Psoas muscle (tissue), 8 donors: ENCODE results near the gene BMPR1A. TPM values are rescaled to one million over a fixed set of nuclear protein-coding genes. Genes with fewer than 3 reads are reported as not detected.
A peak's percentile ranks its signal among the peaks of the same experiment; 100 is the strongest.

Experiments
- ATAC-seq, 4 donors: fragments of 200-7000 bp; cut with Tn5 transposase; one replicate each; pipeline ENCODE4 v1.9.1; 2020; ENCODE audit warnings: moderate library complexity in 3 of 4, mild to moderate bottlenecking in 2 of 4
- DNase-seq, 2 donors: peaks; one replicate each; pipeline ENCODE4 v3.0.0-alpha.2; 2020
- H3K27ac ChIP-seq: fragments of 200-600 bp; one replicate; pipeline ENCODE4 v1.8.0; 2022
- H3K27me3 ChIP-seq, 3 donors: fragments of 200-600 bp in 1 of 3; one replicate each; pipeline versions ENCODE4 v1.6.1 to v1.8.0; 2013 to 2022; ENCODE audit warnings: low read length in 2 of 3, mild to moderate bottlenecking in 2 of 3, moderate library complexity in 1 of 3; ENCODE audit not compliant: insufficient read depth in 3 of 3
- H3K36me3 ChIP-seq, 2 donors: fragments of 200-600 bp in 1 of 2; one replicate each; pipeline versions ENCODE4 v1.6.1 to v1.8.0; 2013 to 2022; ENCODE audit warnings: low read depth in 1 of 2, mild to moderate bottlenecking in 1 of 2, moderate library complexity in 1 of 2; ENCODE audit not compliant: insufficient read depth in 1 of 2
- H3K4me1 ChIP-seq: fragments of 200-600 bp; one replicate; pipeline ENCODE4 v1.8.0; 2022
- H3K4me3 ChIP-seq: fragments of 200-600 bp; one replicate; pipeline ENCODE4 v1.8.0; 2022; ENCODE audit warnings: mild to moderate bottlenecking
- H3K9me3 ChIP-seq: fragments of 200-600 bp; one replicate; pipeline ENCODE4 v1.8.0; 2022
- WGBS, 3 donors: extraction: QIAGEN DNeasy Blood & Tissue Kit; methylation state at CpG; one replicate each; pipeline versions ENCODE4 v1.1.6 to v1.1.7; 2013; 5-methylcytosine and 5-hydroxymethylcytosine counted together
- intact Hi-C, 2 donors: fragments of 100-400 bp; cut with DNase I; formaldehyde crosslinking; loops; one replicate each; pipeline versions ENCODE4 v1.11.0 to v1.14.2; 2022
- polyA plus RNA-seq, 3 donors: library from polyadenylated mRNA; stranded (reverse); fragments of 200-250 nt; gene quantifications; one replicate each; pipeline ENCODE4 v1.2.3, GENCODE V29; 2013
- total RNA-seq, 4 donors: library from RNA; stranded (reverse); fragmentation: NEBNext Ultra II Directional in 2 of 4; extraction: Animal tissue kit (Norgen Biotek cat#: 25700) in 2 of 4; gene quantifications; one replicate each; pipeline versions ENCODE4 v1.2.1 to v1.2.4, GENCODE V29; 2021 to 2023
- TF ChIP-seq, protein P1 (sequence below): fragments of 200-600 bp; IDR thresholded peaks from one replicate; pipeline ENCODE4 v1.8.0; 2022; ENCODE audit warnings: antibody characterized with exemption
- donor health status: healthy with polysubstance abuse.
- donor health status: DM: no; HTN: no; CAD: no; lungs with moderate emphysema.
- donor health status: Bipolar disorder and iron deficiency.
- donor health status: healthy.
- donor health status: DM: yes; HTN: yes; CAD: no.
- donor health status: DM: no; HTN: no; CAD: no.
- donor health status: DM: no; HTN: no; CAD: no.
- donor health status: DM: yes; HTN: yes; CAD: no.

The BMPR1A gene
- total and polyA plus RNA-seq, 7 donors = 4.6 to 30.0 (median 22.7) TPM

DNA sequence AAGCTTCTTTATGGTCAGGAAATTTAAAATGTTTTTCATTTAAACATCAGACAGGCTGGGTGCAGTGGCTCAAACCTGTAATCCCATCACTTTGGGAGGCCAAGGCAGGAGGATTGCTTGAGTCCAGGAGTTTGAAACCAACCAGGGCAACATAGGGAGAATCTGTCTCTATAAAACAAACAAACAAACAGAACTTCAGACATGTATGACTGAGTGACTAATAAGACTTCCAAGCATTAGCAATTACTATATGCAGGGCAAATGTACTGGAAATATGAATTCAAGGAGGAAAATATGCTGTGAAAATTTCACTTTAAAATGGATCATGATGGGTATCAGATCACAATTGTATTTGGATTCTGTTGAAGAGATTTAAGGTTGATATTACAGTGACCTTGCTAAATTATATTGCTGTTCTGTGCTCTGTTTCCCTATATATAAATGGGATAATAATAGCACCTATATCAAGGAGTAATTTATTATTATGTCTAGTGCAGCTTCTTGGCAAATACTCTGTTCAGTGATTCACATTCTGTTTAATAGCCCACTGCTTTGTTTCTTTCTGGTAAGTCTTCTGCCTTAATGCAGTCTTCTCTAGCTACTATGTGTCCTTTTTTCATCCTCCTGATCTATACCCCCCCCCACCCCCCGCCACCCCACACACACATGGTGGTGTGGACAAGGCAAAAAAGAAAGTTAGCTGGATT lies 36.2 kb downstream of the BMPR1A start:
- Histone ChIP-seq H3K4me1 (peaks cover 19% of the 10 kb centered on the region), H3K27me3 (no peaks in the 10 kb centered on the region), H3K36me3 (no peaks in the 10 kb centered on the region), H3K27ac (no peak overlapping the region), H3K4me3 (no peak overlapping the region), H3K9me3 (no peaks in the 10 kb centered on the region)
- intact Hi-C loops = no loop called here
- no peak for DNase-seq
- WGBS, 3 donors = 96 to 100% (median 96%) methylated on average over 1 of the region's 1 CpG
- ATAC-seq = peak in 1 of 4 donors; percentile 57
- TF ChIP-seq, protein P1, sequence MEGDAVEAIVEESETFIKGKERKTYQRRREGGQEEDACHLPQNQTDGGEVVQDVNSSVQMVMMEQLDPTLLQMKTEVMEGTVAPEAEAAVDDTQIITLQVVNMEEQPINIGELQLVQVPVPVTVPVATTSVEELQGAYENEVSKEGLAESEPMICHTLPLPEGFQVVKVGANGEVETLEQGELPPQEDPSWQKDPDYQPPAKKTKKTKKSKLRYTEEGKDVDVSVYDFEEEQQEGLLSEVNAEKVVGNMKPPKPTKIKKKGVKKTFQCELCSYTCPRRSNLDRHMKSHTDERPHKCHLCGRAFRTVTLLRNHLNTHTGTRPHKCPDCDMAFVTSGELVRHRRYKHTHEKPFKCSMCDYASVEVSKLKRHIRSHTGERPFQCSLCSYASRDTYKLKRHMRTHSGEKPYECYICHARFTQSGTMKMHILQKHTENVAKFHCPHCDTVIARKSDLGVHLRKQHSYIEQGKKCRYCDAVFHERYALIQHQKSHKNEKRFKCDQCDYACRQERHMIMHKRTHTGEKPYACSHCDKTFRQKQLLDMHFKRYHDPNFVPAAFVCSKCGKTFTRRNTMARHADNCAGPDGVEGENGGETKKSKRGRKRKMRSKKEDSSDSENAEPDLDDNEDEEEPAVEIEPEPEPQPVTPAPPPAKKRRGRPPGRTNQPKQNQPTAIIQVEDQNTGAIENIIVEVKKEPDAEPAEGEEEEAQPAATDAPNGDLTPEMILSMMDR = no peak

DNA sequence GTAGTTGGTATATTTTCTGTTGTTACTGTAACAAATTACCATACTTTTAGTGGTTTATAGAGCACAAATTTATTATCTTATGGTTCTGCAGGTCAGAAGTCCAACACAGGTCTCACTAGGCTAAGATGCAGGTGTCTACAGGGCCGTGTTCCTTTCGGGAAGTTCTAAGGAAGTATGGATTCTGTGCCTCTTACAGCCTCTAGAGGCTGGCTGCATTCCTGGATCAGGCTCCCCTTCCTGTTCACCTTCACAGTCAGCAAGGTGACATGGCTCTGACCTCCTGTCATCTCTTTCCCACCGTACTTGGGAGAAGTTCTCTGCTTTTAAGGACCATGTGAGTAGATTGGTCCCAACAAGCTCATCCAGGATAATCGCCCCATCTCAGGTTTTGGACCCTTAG lies 37.3 kb downstream of the BMPR1A start:
- Histone ChIP-seq H3K27ac (no peak overlapping the region), H3K27me3 (no peaks in the 10 kb centered on the region), H3K4me1 (peaks cover 26% of the 10 kb centered on the region), H3K9me3 (no peaks in the 10 kb centered on the region), H3K36me3 (no peaks in the 10 kb centered on the region), H3K4me3 (no peak overlapping the region)
- no peak for DNase-seq
- ATAC-seq = no peak
- TF ChIP-seq, protein P1 = no peak
- WGBS, 3 donors = 64 to 74% (median 70%) methylated on average over 4 of the region's 4 CpGs
- intact Hi-C loops = no loop called here

DNA sequence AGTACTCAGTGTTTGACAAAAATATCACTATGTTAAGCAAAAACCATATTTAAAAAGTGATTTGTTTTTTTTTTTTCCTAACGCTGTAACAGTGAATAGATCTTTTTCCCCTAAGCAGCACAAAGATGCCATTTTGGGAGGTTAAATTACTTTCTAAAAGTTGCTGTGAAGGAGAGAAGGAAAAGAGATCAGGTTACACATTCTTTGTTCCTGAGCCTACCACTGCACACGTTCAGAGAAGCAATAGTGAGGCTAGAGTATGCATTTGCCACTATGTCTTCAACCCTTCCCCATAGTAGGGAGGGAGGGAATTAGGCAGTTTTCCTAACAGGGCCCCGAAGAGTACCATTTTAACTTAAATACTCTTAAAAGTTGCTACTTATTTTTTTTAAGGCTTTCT lies 38.9 kb downstream of the BMPR1A start:
- intact Hi-C loops = no loop called here

DNA sequence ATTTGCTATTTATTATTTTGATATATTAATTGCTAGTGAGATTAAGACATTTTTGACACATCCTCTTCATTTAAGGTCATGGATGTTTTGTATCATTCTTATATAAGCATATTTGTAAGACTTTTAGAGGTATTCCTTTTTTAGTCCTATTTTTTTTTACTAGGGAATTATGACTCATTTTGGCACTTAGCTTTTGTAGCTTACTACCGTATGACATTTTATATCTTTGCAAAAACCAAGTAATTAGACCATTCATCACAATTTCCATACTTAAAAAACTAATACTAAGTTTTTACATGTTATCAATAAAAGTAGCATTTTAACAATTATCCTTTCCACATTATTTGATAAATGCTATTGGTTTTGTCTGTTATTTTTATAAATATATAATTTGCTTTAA lies 41.6 kb downstream of the BMPR1A start:
- H3K36me3 ChIP-seq = no peaks in the 10 kb centered on the region
- H3K4me3 ChIP-seq = no peak overlapping the region
- DNase-seq = no peak
- intact Hi-C loops = no loop called here
- TF ChIP-seq, protein P1 = no peak
- no peaks in the 10 kb centered on the region for H3K9me3 ChIP-seq
- no peaks in the 10 kb centered on the region for H3K27me3 ChIP-seq
- 26 to 43% (median 32%) methylated on average over 1 of the region's 1 CpG for WGBS, 3 donors
- no peak overlapping the region for H3K27ac ChIP-seq
- ATAC-seq = no peak
- H3K4me1 ChIP-seq = peaks cover 35% of the 10 kb centered on the region

More for the DNA sequence above, 38.9 kb downstream of the BMPR1A start:
- no peak overlapping the region for H3K4me3 ChIP-seq
- DNase-seq (no peak), ATAC-seq (peak; percentile 61 to 80 (median 77))
- 8 to 16% (median 15%) methylated on average over 3 of the region's 3 CpGs for WGBS, 3 donors
- TF ChIP-seq, protein P1 = no peak
- no peaks in the 10 kb centered on the region for H3K36me3 ChIP-seq
- H3K9me3 ChIP-seq = no peaks in the 10 kb centered on the region
- no peaks in the 10 kb centered on the region for H3K27me3 ChIP-seq
- peaks cover 35% of the 10 kb centered on the region for H3K4me1 ChIP-seq
- no peak overlapping the region for H3K27ac ChIP-seq

DNA sequence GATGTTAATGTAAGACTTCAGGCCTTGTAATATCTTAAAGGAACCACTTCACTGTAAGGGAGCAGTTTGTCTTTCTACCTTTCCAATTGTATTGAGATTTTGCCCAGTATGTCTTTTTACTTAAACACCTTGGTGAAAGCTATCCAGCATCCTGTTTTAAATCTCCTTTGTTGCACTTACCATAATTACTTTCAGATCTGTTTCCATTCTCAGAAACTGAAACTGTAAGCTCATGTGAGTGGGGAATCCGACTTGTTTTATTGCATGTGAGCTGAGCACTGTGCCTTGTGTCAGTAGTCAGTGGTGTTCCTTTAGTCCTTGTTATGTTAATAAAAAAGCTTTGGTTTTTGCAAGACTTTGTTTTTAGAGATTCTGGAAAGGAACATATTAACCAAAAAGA lies 42.2 kb downstream of the BMPR1A start:
- intact Hi-C loops = no loop called here
- H3K9me3 ChIP-seq = no peaks in the 10 kb centered on the region
- H3K27me3 ChIP-seq = no peaks in the 10 kb centered on the region
- H3K4me3 ChIP-seq = no peak overlapping the region
- no peak overlapping the region for H3K27ac ChIP-seq
- H3K4me1 ChIP-seq = peaks cover 35% of the 10 kb centered on the region
- peak in 1 of 4 donors; percentile 26 for ATAC-seq
- no peaks in the 10 kb centered on the region for H3K36me3 ChIP-seq
- DNase-seq = no peak
- WGBS, 3 donors = 6 to 19% (median 7%) methylated on average over 1 of the region's 1 CpG
- TF ChIP-seq, protein P1 = no peak
